ENCODE measurements around the gene RRP8. TPM values are rescaled to one million over a fixed set of nuclear protein-coding genes. Genes with fewer than 3 reads are reported as not detected.

The RRP8 gene
- total and polyA plus RNA-seq, 2 donors: 14.2 to 24.8 TPM

DNA sequence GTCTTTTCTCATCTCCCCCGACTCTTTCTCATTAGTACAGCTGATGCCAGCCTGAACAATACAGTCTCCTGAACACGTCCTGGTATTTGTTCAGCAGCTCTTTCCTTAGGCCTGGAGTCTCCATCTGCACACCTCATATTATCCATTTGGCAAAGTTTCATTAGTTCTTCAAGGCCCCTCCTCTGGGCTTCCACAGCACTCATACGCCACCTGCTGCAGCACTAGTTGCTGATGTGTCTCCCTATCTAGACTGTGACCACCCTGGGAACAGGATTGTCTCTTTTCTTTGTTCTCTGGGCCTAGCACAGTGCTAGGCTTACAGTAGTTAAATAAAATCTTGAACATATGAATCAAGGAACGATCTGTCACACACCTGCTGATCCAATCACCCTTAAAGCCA lies 35.0 kb upstream of the RRP8 start:
- H3K27ac ChIP-seq (ENCODE audit: low read depth): no peak overlapping the region
- no peaks in the 10 kb centered on the region for H3K4me1 ChIP-seq (ENCODE audit: insufficient read depth)
- 61% methylated on average over 4 of the region's 4 CpGs for WGBS
- DNase-seq (ENCODE audit: extremely low spot score): no peak
- H3K36me3 ChIP-seq (ENCODE audit: insufficient read depth): no peaks in the 10 kb centered on the region
- no peak overlapping the region for H3K4me3 ChIP-seq (ENCODE audit: low read depth, low read length)

DNA sequence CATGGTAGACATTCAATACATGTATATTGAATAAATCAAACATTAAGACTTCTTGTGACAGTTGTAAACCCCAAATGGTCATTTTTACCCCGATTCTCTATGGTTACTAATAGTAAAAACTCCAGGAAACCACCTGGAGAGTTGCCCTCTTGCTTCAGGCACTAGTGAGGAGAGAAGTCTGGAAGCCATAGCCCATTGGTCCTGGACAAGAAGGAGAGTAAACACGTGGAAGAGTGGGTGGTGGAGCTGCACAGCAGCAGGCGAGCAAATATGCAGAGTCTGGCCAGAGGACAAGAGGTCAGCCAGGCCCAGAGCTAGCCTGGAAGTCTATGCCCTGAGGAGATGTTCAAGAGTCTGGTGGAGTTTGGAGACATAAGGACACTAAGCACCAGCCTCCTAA lies 34.5 kb upstream of the RRP8 start:
- Histone ChIP-seq H3K36me3 (ENCODE audit: insufficient read depth) (no peaks in the 10 kb centered on the region), H3K27ac (ENCODE audit: low read depth) (no peak overlapping the region), H3K4me1 (ENCODE audit: insufficient read depth) (no peaks in the 10 kb centered on the region), H3K4me3 (ENCODE audit: low read depth, low read length) (no peak overlapping the region)
- no peak for DNase-seq (ENCODE audit: extremely low spot score)
- WGBS: 15% methylated on average over 3 of the region's 3 CpGs

GRCh38 chr11:6636480-6636879 lies 33.1 kb upstream of the RRP8 start:
- no peak for DNase-seq (ENCODE audit: extremely low spot score)
- no peak overlapping the region for H3K27ac ChIP-seq (ENCODE audit: low read depth)
- WGBS: 77% methylated on average over 3 of the region's 3 CpGs
- no peak overlapping the region for H3K4me3 ChIP-seq (ENCODE audit: low read depth, low read length)
- no peaks in the 10 kb centered on the region for H3K36me3 ChIP-seq (ENCODE audit: insufficient read depth)
- H3K4me1 ChIP-seq (ENCODE audit: insufficient read depth): no peaks in the 10 kb centered on the region

DNA sequence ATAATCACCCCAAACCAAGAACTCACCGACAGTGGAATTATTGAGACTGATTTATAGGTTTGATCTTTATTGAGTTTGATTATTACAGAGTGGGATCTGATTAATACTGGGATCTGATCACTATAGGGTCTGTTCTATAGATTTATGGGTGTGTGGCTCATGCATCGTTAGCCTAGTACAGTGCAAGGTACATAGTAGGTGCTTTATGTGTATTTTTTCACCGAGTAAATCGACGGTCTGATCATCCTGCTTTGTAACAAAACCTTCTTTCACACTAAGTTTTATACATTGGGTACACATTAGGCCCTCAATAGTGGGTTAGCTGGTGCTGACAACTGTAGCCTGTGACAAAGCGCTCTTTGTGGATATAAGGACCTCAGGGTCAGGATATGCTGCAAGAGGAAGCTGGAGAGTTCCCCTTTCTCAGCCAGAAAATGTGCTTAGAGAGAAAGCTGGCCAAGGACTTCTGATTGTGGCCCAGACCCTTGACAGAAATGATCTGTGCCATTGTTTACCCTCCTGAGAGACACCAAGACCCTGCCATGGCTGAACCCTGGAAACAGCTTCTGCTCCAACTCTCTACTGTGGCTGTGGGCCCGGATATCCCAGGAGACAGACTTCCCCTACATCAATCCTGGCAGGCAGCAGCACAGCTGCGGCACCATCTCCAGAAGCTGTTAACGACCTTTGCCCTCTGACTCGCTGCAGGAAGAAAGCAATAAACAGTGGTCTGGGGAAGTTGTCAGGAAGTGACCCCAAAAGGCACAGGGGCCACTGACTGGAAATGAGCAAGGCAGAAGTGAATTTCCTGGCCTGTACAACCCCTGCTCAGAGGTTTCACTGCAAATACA lies 31.9 kb upstream of the RRP8 start:
- no peak for DNase-seq (ENCODE audit: extremely low spot score)
- no peak overlapping the region for H3K4me3 ChIP-seq (ENCODE audit: low read depth, low read length)
- no peak overlapping the region for H3K27ac ChIP-seq (ENCODE audit: low read depth)
- 43% methylated on average over 10 of the region's 10 CpGs for WGBS
- no peaks in the 10 kb centered on the region for H3K4me1 ChIP-seq (ENCODE audit: insufficient read depth)
- H3K36me3 ChIP-seq (ENCODE audit: insufficient read depth): no peaks in the 10 kb centered on the region

GRCh38 chr11:6634534-6634933 lies 31.1 kb upstream of the RRP8 start:
- DNase-seq (ENCODE audit: extremely low spot score): no peak
- H3K4me1 ChIP-seq (ENCODE audit: insufficient read depth): no peaks in the 10 kb centered on the region
- WGBS: 67% methylated on average over 1 of the region's 1 CpG
- H3K27ac ChIP-seq (ENCODE audit: low read depth): no peak overlapping the region
- no peak overlapping the region for H3K4me3 ChIP-seq (ENCODE audit: low read depth, low read length)
- no peaks in the 10 kb centered on the region for H3K36me3 ChIP-seq (ENCODE audit: insufficient read depth)

DNA sequence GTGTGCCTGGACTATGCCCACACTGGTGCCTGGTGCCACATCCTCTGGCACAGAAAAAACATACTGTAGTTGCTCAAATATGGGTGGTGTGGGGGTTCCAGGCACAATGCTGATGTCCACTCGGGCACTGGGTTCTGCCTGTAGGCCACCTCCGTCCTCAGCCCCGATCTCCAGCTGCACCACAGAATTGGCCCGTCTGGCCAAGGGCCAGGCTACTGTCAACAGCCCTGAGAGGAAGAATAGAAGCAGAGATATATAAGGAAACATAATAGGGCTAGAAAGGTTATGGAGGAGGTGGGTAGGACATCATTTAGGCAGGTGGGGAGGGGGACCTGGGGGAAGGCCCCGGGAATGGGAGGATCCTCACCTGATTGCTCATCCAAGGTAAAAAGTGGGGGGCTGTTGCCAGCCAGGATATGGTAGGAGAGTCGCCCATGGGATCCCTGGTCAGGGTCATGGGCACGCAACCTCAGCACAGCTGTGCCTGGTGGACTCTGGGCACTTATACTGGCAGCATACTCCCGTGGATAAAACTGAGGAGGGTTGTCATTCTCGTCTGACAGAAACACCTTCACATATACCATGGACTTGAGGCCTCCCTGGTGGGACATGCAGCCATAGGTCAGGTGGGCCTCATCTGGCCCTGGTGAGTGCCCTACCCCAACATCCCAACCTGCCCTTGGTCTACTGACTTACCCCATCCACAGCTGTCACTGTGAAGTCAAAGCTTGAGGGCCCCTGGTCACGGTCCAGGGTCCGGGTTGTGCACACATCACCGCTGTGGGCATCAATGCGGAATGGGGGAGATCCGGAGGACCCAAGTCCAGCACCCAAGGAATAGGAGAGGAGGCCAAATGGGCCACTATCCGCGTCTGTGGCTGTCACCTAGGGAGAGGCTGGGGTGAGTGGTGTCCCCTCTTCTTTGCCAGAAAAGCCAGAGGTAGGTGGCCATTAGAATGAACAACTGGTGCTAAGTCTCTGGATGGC lies 30.3 kb upstream of the RRP8 start:
- DNase-seq (ENCODE audit: extremely low spot score): no peak
- H3K27ac ChIP-seq (ENCODE audit: low read depth): no peak overlapping the region
- no peaks in the 10 kb centered on the region for H3K4me1 ChIP-seq (ENCODE audit: insufficient read depth)
- H3K4me3 ChIP-seq (ENCODE audit: low read depth, low read length): no peak overlapping the region
- 79% methylated on average over 16 of the region's 16 CpGs for WGBS
- no peaks in the 10 kb centered on the region for H3K36me3 ChIP-seq (ENCODE audit: insufficient read depth)

- 92% methylated on average over 29 of the region's 29 CpGs for WGBS
- Histone ChIP-seq H3K27ac (ENCODE audit: low read depth) (no peak overlapping the region), H3K4me3 (ENCODE audit: low read depth, low read length) (no peak overlapping the region), H3K36me3 (ENCODE audit: insufficient read depth) (no peaks in the 10 kb centered on the region), H3K4me1 (ENCODE audit: insufficient read depth) (no peaks in the 10 kb centered on the region)
- DNase-seq (ENCODE audit: extremely low spot score): no peak
Measured at GRCh38 chr11:6632116-6633073, 29.0 kb upstream of the RRP8 start.

DNA sequence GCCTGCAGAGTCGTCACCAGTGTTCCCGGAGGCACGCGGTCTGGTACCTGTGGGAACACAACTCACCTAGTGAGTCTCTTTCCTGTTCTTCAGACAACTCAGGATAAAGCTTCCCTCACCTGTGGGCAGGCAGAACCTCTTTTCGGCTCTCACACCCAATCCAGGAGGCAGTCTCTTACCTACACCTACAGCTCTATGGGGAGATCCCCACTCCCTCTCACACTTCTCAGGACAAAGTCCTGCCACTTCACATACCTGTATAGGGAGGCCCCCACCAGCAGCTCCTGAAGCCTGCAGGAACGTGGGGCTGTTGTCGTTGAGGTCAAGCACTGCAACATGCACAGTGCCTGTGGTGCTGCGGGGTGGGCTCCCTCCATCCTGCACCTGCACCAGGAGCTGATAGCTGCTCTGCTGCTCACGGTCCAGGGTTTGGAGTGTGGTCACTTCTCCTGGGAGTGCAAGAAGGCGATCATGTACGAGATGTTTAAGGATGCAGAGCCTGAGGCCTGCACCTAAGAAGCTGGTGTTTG lies 28.0 kb upstream of the RRP8 start:
- no peak for DNase-seq (ENCODE audit: extremely low spot score)
- 84% methylated on average over 11 of the region's 11 CpGs for WGBS
- no peak overlapping the region for H3K4me3 ChIP-seq (ENCODE audit: low read depth, low read length)
- no peak overlapping the region for H3K27ac ChIP-seq (ENCODE audit: low read depth)
- H3K36me3 ChIP-seq (ENCODE audit: insufficient read depth): no peaks in the 10 kb centered on the region
- H3K4me1 ChIP-seq (ENCODE audit: insufficient read depth): no peaks in the 10 kb centered on the region

- no peak for DNase-seq (ENCODE audit: extremely low spot score)
- Histone ChIP-seq H3K27ac (ENCODE audit: low read depth) (no peak overlapping the region), H3K4me3 (ENCODE audit: low read depth, low read length) (no peak overlapping the region), H3K4me1 (ENCODE audit: insufficient read depth) (no peaks in the 10 kb centered on the region), H3K36me3 (ENCODE audit: insufficient read depth) (no peaks in the 10 kb centered on the region)
- 80% methylated on average over 28 of the region's 28 CpGs for WGBS
Measured at GRCh38 chr11:6630632-6631291, 27.3 kb upstream of the RRP8 start.

DNA sequence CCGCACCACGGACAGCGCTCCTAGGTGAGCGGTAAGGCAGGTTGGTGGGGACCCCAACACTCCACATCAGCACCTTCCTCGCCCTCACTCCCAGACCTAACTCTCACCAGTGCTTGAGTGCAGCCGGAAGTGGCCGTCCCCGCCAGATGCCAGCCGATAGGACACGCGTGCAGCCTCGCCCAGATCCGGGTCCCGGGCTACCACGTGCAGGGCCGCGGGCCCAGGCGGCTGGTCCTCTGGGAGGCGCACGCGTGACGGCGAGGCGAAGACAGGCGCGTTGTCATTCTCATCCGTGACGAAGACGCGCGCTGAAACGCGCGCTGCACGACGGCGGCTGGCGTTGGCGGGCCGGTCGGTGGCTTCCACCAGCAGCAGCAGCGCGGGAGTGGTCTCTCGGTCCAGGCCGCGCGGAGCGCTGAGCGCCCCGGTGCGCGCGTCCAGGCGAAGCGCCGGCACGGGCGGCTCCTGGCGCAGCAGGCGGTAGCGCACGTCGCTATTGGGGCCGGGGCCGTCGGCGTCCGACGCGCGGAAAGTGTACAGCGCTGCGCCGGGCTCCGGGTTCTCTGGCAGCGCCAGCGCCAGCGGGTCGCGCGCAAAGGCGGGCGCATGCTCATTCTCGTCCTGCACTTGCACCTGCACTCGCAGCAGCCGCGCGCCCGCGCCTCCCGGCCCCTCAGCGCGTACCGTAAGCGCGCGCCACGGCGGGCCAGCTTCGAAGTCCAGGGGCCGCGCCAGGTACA lies 26.6 kb upstream of the RRP8 start:
- no peak for DNase-seq (ENCODE audit: extremely low spot score)
- H3K27ac ChIP-seq (ENCODE audit: low read depth): no peak overlapping the region
- WGBS: 72% methylated on average over 102 of the region's 102 CpGs
- H3K4me1 ChIP-seq (ENCODE audit: insufficient read depth): no peaks in the 10 kb centered on the region
- H3K4me3 ChIP-seq (ENCODE audit: low read depth, low read length): no peak overlapping the region
- no peaks in the 10 kb centered on the region for H3K36me3 ChIP-seq (ENCODE audit: insufficient read depth)

GRCh38 chr11:6629573-6629891 lies 26.1 kb upstream of the RRP8 start:
- no peak overlapping the region for H3K27ac ChIP-seq (ENCODE audit: low read depth)
- H3K4me1 ChIP-seq (ENCODE audit: insufficient read depth): no peaks in the 10 kb centered on the region
- no peak for DNase-seq (ENCODE audit: extremely low spot score)
- H3K36me3 ChIP-seq (ENCODE audit: insufficient read depth): no peaks in the 10 kb centered on the region
- H3K4me3 ChIP-seq (ENCODE audit: low read depth, low read length): no peak overlapping the region
- WGBS: 91% methylated on average over 24 of the region's 24 CpGs

GRCh38 chr11:6628526-6628925 lies 25.1 kb upstream of the RRP8 start:
- H3K36me3 ChIP-seq (ENCODE audit: insufficient read depth): no peaks in the 10 kb centered on the region
- no peak overlapping the region for H3K27ac ChIP-seq (ENCODE audit: low read depth)
- DNase-seq (ENCODE audit: extremely low spot score): no peak
- H3K4me1 ChIP-seq (ENCODE audit: insufficient read depth): no peaks in the 10 kb centered on the region
- no peak overlapping the region for H3K4me3 ChIP-seq (ENCODE audit: low read depth, low read length)
- 93% methylated on average over 4 of the region's 4 CpGs for WGBS

All from urinary bladder (tissue), 4 donors.